HEK293 (cell line): ENCODE measurements around the gene ANO6.

Experiments
- BCL11B ChIP-seq: fragments of 450-650 bp; formaldehyde crosslinking; IDR thresholded peaks from 2 replicates; pipeline ENCODE4 v1.5.1; 2016; ENCODE audit warnings: low read depth, missing biosample characterization, missing genetic modification characterization
- CTCF ChIP-seq: fragments of 450-650 bp; formaldehyde crosslinking; IDR thresholded peaks from 2 replicates; pipeline ENCODE4 v1.5.1; 2016; ENCODE audit warnings: missing biosample characterization, missing genetic modification characterization
- GFI1B ChIP-seq: fragments of 450-650 bp; formaldehyde crosslinking; IDR thresholded peaks from 2 replicates; pipeline ENCODE4 v1.5.1; 2016; ENCODE audit warnings: missing biosample characterization, missing genetic modification characterization
- GLIS1 ChIP-seq: fragments of 450-650 bp; formaldehyde crosslinking; IDR thresholded peaks from 2 replicates; pipeline ENCODE4 v1.5.1; 2016; ENCODE audit warnings: missing biosample characterization, missing genetic modification characterization
- HOXC10 ChIP-seq: sonication (generic); formaldehyde crosslinking; IDR thresholded peaks from 2 replicates; pipeline ENCODE4 v1.8.1; 2023; ENCODE audit warnings: mild to moderate bottlenecking, missing genetic modification reagents
- KLF17 ChIP-seq: fragments of 450-650 bp; formaldehyde crosslinking; IDR thresholded peaks from 2 replicates; pipeline ENCODE4 v1.5.1; 2016; ENCODE audit warnings: missing biosample characterization, missing genetic modification characterization
- PRDM6 ChIP-seq: fragments of 450-650 bp; formaldehyde crosslinking; IDR thresholded peaks from 2 replicates; pipeline ENCODE4 v1.5.1; 2017; ENCODE audit warnings: missing biosample characterization, missing genetic modification characterization
- SP2 ChIP-seq: fragments of 450-650 bp; formaldehyde crosslinking; IDR thresholded peaks from 2 replicates; pipeline ENCODE4 v1.5.1; 2016; ENCODE audit warnings: missing biosample characterization, missing genetic modification characterization
- SP7 ChIP-seq: fragments of 450-650 bp; formaldehyde crosslinking; IDR thresholded peaks from 2 replicates; pipeline ENCODE4 v1.5.1; 2016; ENCODE audit warnings: missing biosample characterization, missing genetic modification characterization
- ZBTB20 ChIP-seq: fragments of 450-650 bp; formaldehyde crosslinking; IDR thresholded peaks from 2 replicates; pipeline ENCODE4 v1.5.1; 2016; ENCODE audit warnings: missing biosample characterization, missing genetic modification characterization
- ZBTB44 ChIP-seq: fragments of 450-650 bp; IDR thresholded peaks from 2 replicates; pipeline ENCODE4 v1.5.1; 2018; ENCODE audit warnings: missing biosample characterization, mild to moderate bottlenecking, missing genetic modification characterization
- ZFP69B ChIP-seq: fragments of 450-650 bp; formaldehyde crosslinking; IDR thresholded peaks from 2 replicates; pipeline ENCODE4 v1.5.1; 2016; ENCODE audit warnings: missing biosample characterization, missing genetic modification characterization
- ZNF10 ChIP-seq: fragments of 450-650 bp; formaldehyde crosslinking; IDR thresholded peaks from 2 replicates; pipeline ENCODE4 v1.5.1; 2017; ENCODE audit warnings: missing biosample characterization, missing genetic modification characterization
- ZNF18 ChIP-seq: fragments of 450-650 bp; formaldehyde crosslinking; IDR thresholded peaks from 2 replicates; pipeline ENCODE4 v1.5.1; 2016; ENCODE audit warnings: missing biosample characterization, missing genetic modification characterization
- ZNF202 ChIP-seq: fragments of 450-650 bp; formaldehyde crosslinking; IDR thresholded peaks from 2 replicates; pipeline ENCODE4 v1.5.1; 2016; ENCODE audit warnings: missing biosample characterization, missing genetic modification characterization, borderline replicate concordance
- ZNF221 ChIP-seq: fragments of 450-650 bp; formaldehyde crosslinking; IDR thresholded peaks from 2 replicates; pipeline ENCODE4 v1.5.1; 2017; ENCODE audit warnings: missing biosample characterization, missing genetic modification characterization, borderline replicate concordance
- ZNF280C ChIP-seq: fragments of 450-650 bp; formaldehyde crosslinking; IDR thresholded peaks from 2 replicates; pipeline ENCODE4 v1.5.1; 2016; ENCODE audit warnings: missing biosample characterization, missing genetic modification characterization
- ZNF280D ChIP-seq: fragments of 450-650 bp; formaldehyde crosslinking; IDR thresholded peaks from 2 replicates; pipeline ENCODE4 v1.5.1; 2016; ENCODE audit warnings: missing biosample characterization, missing genetic modification characterization
- ZNF362 ChIP-seq: fragments of 450-650 bp; formaldehyde crosslinking; IDR thresholded peaks from 2 replicates; pipeline ENCODE4 v1.5.1; 2016; ENCODE audit warnings: missing biosample characterization, missing genetic modification characterization
- ZNF561 ChIP-seq: fragments of 450-650 bp; IDR thresholded peaks from 2 replicates; pipeline ENCODE4 v1.5.1; 2018; ENCODE audit warnings: missing biosample characterization, missing genetic modification characterization, borderline replicate concordance
- ZNF580 ChIP-seq: fragments of 450-650 bp; formaldehyde crosslinking; IDR thresholded peaks from 2 replicates; pipeline ENCODE4 v1.5.1; 2016; ENCODE audit warnings: missing biosample characterization, missing genetic modification characterization
- ZNF610 ChIP-seq: fragments of 450-650 bp; formaldehyde crosslinking; IDR thresholded peaks from 2 replicates; pipeline ENCODE4 v1.5.1; 2016; ENCODE audit warnings: missing biosample characterization, missing genetic modification characterization, borderline replicate concordance
- ZNF629 ChIP-seq: fragments of 450-650 bp; formaldehyde crosslinking; IDR thresholded peaks from 2 replicates; pipeline ENCODE4 v1.5.1; 2017; ENCODE audit warnings: missing biosample characterization, missing genetic modification characterization
- ZNF701 ChIP-seq: fragments of 450-650 bp; formaldehyde crosslinking; IDR thresholded peaks from 2 replicates; pipeline ENCODE4 v1.5.1; 2016; ENCODE audit warnings: missing biosample characterization, missing genetic modification characterization
- ZNF777 ChIP-seq: fragments of 450-650 bp; formaldehyde crosslinking; IDR thresholded peaks from 2 replicates; pipeline ENCODE4 v1.5.1; 2017; ENCODE audit warnings: missing biosample characterization, missing genetic modification characterization, borderline replicate concordance
- ZNF785 ChIP-seq: fragments of 450-650 bp; formaldehyde crosslinking; IDR thresholded peaks from 2 replicates; pipeline ENCODE4 v1.5.1; 2016; ENCODE audit warnings: missing biosample characterization, missing genetic modification characterization

ANO6 gene

GRCh38 chr12:45415393-45415817 is 199.5 kb downstream of the ANO6 start (continued):
- no peak for TF ChIP-seq ZBTB20 (tag by site-specific recombination)
- TF ChIP-seq ZNF610 (tag by site-specific recombination) = no peak
- peak; percentile 54 for TF ChIP-seq ZNF10 (tag by site-specific recombination)
- TF ChIP-seq CTCF (tag by site-specific recombination) = no peak
- TF ChIP-seq BCL11B (tag by site-specific recombination) = no peak
- peak; percentile 67; the same call in 1 of the 2 replicates for TF ChIP-seq ZBTB44 (tag by site-specific recombination)
- 0 out of 2 replicates have a peak, but pooled peaks have one; percentile 26 for TF ChIP-seq ZNF362 (tag by site-specific recombination)
- TF ChIP-seq KLF17 (tag by site-specific recombination) = peak; percentile 79
- peak; percentile 88 for TF ChIP-seq ZNF280D (tag by site-specific recombination)
- no peak for TF ChIP-seq ZNF221 (tag by site-specific recombination)
- no peak for TF ChIP-seq ZNF280C (tag by site-specific recombination)
- TF ChIP-seq GFI1B = no peak
- no peak for TF ChIP-seq ZNF777
- TF ChIP-seq ZNF202 = no peak
- TF ChIP-seq ZNF629 (tag by site-specific recombination) = peak; percentile 94
- TF ChIP-seq ZFP69B (tag by site-specific recombination) = peak; percentile 77
- TF ChIP-seq ZNF701 = no peak
- no peak for TF ChIP-seq ZNF561 (tag by site-specific recombination)
- TF ChIP-seq PRDM6 (tag by site-specific recombination) = no peak
- TF ChIP-seq ZNF18 (tag by site-specific recombination) = no peak
- no peak for TF ChIP-seq HOXC10 (CRISPR knock-in tag)
- no peak for TF ChIP-seq ZNF785
- TF ChIP-seq GLIS1 (tag by site-specific recombination) = no peak
- peak; percentile 95 for TF ChIP-seq SP7
- no peak for TF ChIP-seq ZNF580 (tag by site-specific recombination)
- no peak for TF ChIP-seq SP2 (tag by site-specific recombination)
